Gastrocnemius medialis (tissue), 4 donors: ENCODE data around the gene TACC3.

Experiments
- CTCF ChIP-seq, 5 experiments: fragments of 450-650 bp in 3 of 5; fragments of 200-600 bp in 2 of 5; sonication (generic) in 2 of 5; IDR thresholded peaks in 4 of 5; conservative IDR thresholded peaks in 1 of 5; 1 replicate in 4 of 5; 2 replicates in 1 of 5; pipeline ENCODE4 v1.5.1; 2016 to 2019; ENCODE audit warnings: antibody characterized with exemption in 5 of 5, mild to moderate bottlenecking in 3 of 5, moderate library complexity in 3 of 5
- POLR2A ChIP-seq, 2 donors: fragments of 450-650 bp; IDR thresholded peaks; one replicate each; pipeline ENCODE4 v1.6.1; 2017; ENCODE audit warnings: antibody characterized with exemption in 2 of 2, mild to moderate bottlenecking in 2 of 2, moderate library complexity in 2 of 2

- TF ChIP-seq CTCF (IDR thresholded peaks at IDR 0.05 in 4 of 5, conservative IDR thresholded peaks at IDR 0.05 in 1 of 5): no peak
- TF ChIP-seq POLR2A (IDR thresholded peaks at IDR 0.05): no peak
These were observed 50.4 kb downstream of the TACC3 start for GRCh38 chr4:1771555-1772305.
